Measurements from ENCODE around the gene SCYGR7. TPM values are rescaled to one million over a fixed set of nuclear protein-coding genes. Genes with fewer than 3 reads are reported as not detected.

Gene SCYGR7
- total RNA-seq = not detected

DNA sequence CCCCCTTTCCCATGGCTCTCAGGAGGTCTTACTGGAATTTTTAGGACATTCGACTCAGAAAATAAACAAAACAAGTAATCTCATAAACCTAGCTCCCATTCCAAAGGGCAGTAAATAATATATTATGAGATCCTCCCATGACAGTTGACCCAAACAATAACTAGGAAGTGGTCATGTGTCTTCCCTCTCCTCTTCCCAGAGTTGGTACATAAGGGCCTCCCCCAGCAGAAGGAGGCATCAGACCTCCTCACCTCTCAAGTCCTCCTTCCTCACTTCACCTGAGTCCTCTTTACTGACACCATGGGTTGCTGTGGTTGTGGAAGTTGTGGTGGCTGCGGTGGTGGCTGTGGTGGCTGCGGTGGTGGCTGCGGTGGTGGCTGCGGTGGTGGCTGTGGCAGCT is at the start of gene SCYGR7:
Gene SCYGR7 (plus strand): TSS at position 301 of the 400 bp plus-strand sequence. CDS start 0 bp downstream, at position 301.
- DNase-seq (no peak), ATAC-seq (ENCODE audit: low read depth) (no peak)
- H3K4me1 Mint-ChIP-seq = no peaks in the 10 kb centered on the region
- H3K9me3 Mint-ChIP-seq = no peaks in the 10 kb centered on the region
- no peak within 1 kb of the TSS for H3K4me3 Mint-ChIP-seq
- no peaks in the 10 kb centered on the region for H3K36me3 Mint-ChIP-seq
- H3K27ac Mint-ChIP-seq = no peak within 1 kb of the TSS
- peaks cover 4% of the 10 kb centered on the region for H3K27me3 Mint-ChIP-seq
- POLR2A ChIA-PET = no interaction called here

DNA sequence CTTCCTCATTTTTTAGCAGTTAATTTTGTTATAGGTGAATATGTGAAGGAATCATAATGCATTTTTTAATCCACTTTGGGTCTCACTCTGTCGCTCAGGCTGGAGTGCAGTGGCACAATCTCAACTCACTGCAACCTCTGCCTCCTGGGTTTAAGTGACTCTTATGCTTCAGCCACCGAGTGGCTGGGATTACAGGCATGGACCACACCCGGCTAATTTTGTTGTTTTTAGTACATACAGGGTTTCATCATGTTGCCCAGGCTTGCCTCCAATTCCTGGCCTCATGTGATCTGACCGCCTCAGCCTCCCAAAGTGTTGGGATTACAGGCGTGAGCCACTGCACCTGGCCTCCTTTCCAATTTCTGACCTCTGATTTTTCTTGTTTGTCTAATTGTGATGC is 43.9 kb upstream of the SCYGR7 start:
- no peak overlapping the region for H3K4me3 Mint-ChIP-seq
- H3K27me3 Mint-ChIP-seq = peaks cover 6% of the 10 kb centered on the region
- ATAC-seq (ENCODE audit: low read depth) (no peak), DNase-seq (no peak)
- H3K9me3 Mint-ChIP-seq = peaks cover 1% of the 10 kb centered on the region
- H3K27ac Mint-ChIP-seq = no peak overlapping the region
- no peaks in the 10 kb centered on the region for H3K4me1 Mint-ChIP-seq
- no peaks in the 10 kb centered on the region for H3K36me3 Mint-ChIP-seq
- POLR2A ChIA-PET = no interaction called here

DNA sequence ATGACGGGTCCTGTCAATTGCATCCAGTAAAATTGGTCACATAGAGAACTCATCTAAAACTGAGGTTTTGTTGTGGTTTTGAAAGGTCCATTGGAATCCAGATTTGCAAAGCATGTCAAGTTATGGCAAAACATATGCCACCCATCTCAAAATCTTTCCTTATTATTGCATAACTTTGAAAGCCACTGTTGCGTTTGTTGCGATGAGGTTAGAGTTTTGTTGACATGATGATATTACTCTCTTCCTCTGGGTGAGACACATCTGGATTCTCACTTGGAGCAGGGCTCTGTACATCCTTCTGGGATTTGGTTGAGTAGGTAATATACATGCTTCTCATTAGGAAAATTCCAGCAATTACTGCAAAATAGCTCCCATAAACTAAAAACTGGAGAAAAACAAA is 40.9 kb upstream of the SCYGR7 start:
- H3K9me3 Mint-ChIP-seq = no peaks in the 10 kb centered on the region
- H3K27me3 Mint-ChIP-seq = peaks cover 17% of the 10 kb centered on the region
- H3K4me1 Mint-ChIP-seq = no peaks in the 10 kb centered on the region
- H3K4me3 Mint-ChIP-seq = no peak overlapping the region
- H3K27ac Mint-ChIP-seq = no peak overlapping the region
- DNase-seq = no peak
- ATAC-seq (ENCODE audit: low read depth) = no peak
- POLR2A ChIA-PET = no interaction called here
- no peaks in the 10 kb centered on the region for H3K36me3 Mint-ChIP-seq

DNA sequence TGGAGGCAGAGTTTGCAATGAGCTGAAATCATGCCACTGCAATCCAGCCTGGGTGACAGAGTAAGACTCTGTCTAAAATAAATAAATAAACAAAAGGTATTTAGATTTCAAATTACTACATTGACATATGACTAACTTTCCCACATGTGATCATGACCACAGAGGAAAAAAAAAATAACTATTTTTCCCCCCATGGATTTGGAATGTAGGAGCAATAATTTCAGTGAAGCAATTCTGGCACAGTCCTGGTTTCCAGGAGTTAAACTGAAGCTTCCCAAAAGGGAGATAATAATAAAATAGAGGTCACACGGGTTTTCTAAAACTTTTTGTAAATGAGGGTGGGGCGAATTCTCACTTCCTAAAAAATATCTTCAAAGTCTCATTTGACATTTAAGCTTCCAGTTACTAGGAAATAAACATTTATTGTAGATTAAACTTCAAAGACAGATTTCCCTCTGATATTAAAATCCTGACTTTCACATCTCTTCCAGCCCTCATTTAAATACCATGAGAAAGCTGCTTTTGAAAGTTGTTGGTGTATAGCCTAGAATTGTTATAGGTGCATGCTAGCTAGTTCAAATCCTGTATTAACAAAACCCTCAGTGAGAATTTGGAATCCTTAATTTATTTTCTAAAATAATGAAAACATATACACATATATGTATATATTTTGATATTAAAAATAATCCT is 31.0 kb upstream of the SCYGR7 start:
- Mint-ChIP-seq H3K36me3 (no peaks in the 10 kb centered on the region), H3K4me1 (no peaks in the 10 kb centered on the region), H3K27me3 (peaks cover 14% of the 10 kb centered on the region), H3K4me3 (no peak overlapping the region), H3K9me3 (no peaks in the 10 kb centered on the region), H3K27ac (no peak overlapping the region)
- POLR2A ChIA-PET = no interaction called here
- no peak for ATAC-seq (ENCODE audit: low read depth)
- no peak for DNase-seq

DNA sequence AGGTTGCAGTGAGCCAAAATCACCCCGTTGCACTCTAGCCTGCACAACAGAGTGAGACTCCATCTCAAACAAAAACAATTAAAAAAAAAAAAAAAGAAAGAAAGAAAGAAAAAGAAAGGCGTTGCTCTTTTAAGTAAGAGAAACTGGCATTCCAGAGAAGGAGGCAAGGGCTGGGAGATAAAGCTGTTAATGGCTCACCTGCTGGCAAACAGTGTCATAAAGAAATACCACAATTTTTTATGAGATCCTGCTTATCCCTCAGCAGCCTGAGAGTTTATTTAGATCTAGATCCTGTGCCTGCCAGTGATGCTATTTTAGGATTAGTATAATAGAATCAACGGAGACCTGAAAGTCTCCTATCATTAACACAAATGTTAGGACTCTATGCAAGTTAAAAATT is 26.6 kb upstream of the SCYGR7 start:
- Mint-ChIP-seq H3K27ac (no peak overlapping the region), H3K36me3 (no peaks in the 10 kb centered on the region), H3K4me3 (no peak overlapping the region), H3K9me3 (no peaks in the 10 kb centered on the region), H3K4me1 (no peaks in the 10 kb centered on the region), H3K27me3 (peaks cover 4% of the 10 kb centered on the region)
- ATAC-seq (ENCODE audit: low read depth) (no peak), DNase-seq (no peak)
- POLR2A ChIA-PET = no interaction called here

DNA sequence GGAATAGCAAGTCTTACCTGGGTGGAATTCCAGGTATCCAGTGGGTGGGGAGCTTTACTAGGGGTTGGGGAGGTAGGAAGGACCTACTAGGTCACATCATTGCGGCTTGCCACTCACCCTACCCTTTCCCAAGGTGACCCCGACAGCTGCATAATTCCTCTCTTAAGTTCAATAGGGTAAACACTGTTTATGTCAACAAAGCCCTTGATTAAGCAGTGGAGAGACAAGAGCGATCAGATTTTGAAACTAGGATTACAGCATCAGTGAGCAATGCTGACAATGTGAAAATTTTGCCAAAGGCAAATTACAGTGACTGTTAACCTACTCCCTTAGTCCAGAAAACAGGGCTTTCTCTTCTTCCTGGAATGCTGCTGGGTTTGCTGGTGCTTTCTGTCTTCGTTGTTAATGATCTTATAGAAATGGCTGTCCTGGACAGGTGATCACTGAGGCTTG is 24.8 kb upstream of the SCYGR7 start:
- no peak overlapping the region for H3K27ac Mint-ChIP-seq
- H3K9me3 Mint-ChIP-seq = no peaks in the 10 kb centered on the region
- H3K36me3 Mint-ChIP-seq = no peaks in the 10 kb centered on the region
- POLR2A ChIA-PET = interaction anchor here (0.6 kb wide), 1 partner anchor 1584 kb away, joined by 3 read pairs; no protein-coding TSS in a partner anchor
- DNase-seq (no peak), ATAC-seq (ENCODE audit: low read depth) (no peak)
- H3K4me1 Mint-ChIP-seq = no peaks in the 10 kb centered on the region
- peaks cover 1% of the 10 kb centered on the region for H3K27me3 Mint-ChIP-seq
- H3K4me3 Mint-ChIP-seq = no peak overlapping the region

GRCh38 chr2:227703961-227704360 is 24.2 kb upstream of the SCYGR7 start:
- Mint-ChIP-seq H3K9me3 (no peaks in the 10 kb centered on the region), H3K4me3 (no peak overlapping the region), H3K27ac (no peak overlapping the region), H3K36me3 (no peaks in the 10 kb centered on the region), H3K4me1 (no peaks in the 10 kb centered on the region), H3K27me3 (no peaks in the 10 kb centered on the region)
- POLR2A ChIA-PET = no interaction called here
- no peak for ATAC-seq (ENCODE audit: low read depth)
- no peak for DNase-seq

- Mint-ChIP-seq H3K27ac (no peak overlapping the region), H3K9me3 (no peaks in the 10 kb centered on the region), H3K36me3 (no peaks in the 10 kb centered on the region), H3K4me1 (no peaks in the 10 kb centered on the region), H3K4me3 (no peak overlapping the region), H3K27me3 (no peaks in the 10 kb centered on the region)
- POLR2A ChIA-PET = no interaction called here
- DNase-seq (no peak), ATAC-seq (ENCODE audit: low read depth) (no peak)
Observed at GRCh38 chr2:227706859-227707258, 21.3 kb upstream of the SCYGR7 start.

DNA sequence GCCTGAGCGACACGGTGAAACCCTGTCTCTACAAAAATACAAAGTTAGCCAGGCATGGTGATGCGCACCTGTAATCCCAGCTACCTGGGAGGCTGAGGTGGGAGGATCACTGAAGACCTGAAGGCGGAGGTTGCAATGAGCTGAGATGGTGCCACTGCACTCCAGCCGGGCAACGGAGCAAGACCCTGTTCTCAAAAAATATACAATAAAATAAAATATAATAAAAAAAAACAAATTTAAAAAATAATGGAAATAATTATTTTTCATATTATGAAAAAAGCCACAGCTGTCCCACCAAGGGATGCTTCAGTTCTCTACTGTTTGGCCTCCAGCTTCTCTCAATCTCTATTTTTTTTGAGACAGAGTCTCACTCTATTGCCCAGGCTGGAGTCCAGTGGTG is 20.7 kb upstream of the SCYGR7 start:
- Mint-ChIP-seq H3K9me3 (no peaks in the 10 kb centered on the region), H3K27me3 (peaks cover 3% of the 10 kb centered on the region), H3K4me3 (no peak overlapping the region), H3K36me3 (no peaks in the 10 kb centered on the region), H3K27ac (no peak overlapping the region), H3K4me1 (no peaks in the 10 kb centered on the region)
- ATAC-seq (ENCODE audit: low read depth) (no peak), DNase-seq (no peak)
- POLR2A ChIA-PET = no interaction called here

DNA sequence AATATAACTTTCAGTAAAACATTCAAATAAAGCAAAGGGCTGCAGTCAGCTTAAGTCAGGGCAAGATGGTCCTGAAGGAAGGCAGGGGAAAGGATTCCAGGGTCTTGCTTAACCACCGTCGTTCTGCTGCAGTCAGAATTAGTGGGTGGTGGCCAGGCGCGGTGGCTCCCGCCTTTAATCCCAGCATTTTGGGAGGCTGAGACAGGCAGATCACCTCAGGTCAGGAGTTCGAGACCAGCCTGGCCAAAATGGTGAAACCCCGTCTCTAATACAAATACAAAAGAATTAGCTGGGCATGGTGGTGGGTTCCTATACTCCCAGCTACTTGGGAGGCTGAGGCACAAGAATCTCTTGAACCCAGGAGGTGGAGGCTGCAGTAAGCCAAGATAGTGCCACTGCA is 17.1 kb upstream of the SCYGR7 start:
- Mint-ChIP-seq H3K9me3 (no peaks in the 10 kb centered on the region), H3K27ac (no peak overlapping the region), H3K4me1 (no peaks in the 10 kb centered on the region), H3K27me3 (peaks cover 12% of the 10 kb centered on the region), H3K36me3 (no peaks in the 10 kb centered on the region), H3K4me3 (no peak overlapping the region)
- DNase-seq (no peak), ATAC-seq (ENCODE audit: low read depth) (no peak)
- POLR2A ChIA-PET = no interaction called here

GRCh38 chr2:227713291-227713690 is 14.8 kb upstream of the SCYGR7 start:
- no peak overlapping the region for H3K4me3 Mint-ChIP-seq

DNA sequence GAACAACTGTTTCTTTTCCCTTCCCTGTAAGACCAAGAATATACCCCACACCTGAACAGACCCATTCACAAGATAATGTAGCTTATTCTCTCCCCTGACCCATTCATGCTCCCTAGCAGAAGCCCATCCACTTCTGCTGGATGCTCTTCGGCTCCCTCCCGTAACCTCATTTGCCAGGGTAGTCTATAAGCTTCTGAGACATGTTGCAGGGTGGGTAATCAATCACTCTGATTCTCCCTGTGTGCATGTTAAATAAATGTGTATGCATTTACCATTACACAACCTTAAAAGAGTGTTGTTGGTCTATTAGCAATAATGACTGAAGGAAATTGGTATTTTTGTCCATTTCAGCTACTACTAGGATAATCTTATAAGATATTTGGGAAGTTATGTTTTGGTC is 11.6 kb upstream of the SCYGR7 start:
- Mint-ChIP-seq H3K4me1 (no peaks in the 10 kb centered on the region), H3K9me3 (no peaks in the 10 kb centered on the region), H3K36me3 (no peaks in the 10 kb centered on the region), H3K4me3 (no peak overlapping the region), H3K27me3 (peaks cover 39% of the 10 kb centered on the region), H3K27ac (no peak overlapping the region)
- POLR2A ChIA-PET = no interaction called here
- ATAC-seq (ENCODE audit: low read depth) (no peak), DNase-seq (no peak)

More at GRCh38 chr2:227713291-227713690, 14.8 kb upstream of the SCYGR7 start:
- H3K4me1 Mint-ChIP-seq = no peaks in the 10 kb centered on the region
- no peaks in the 10 kb centered on the region for H3K36me3 Mint-ChIP-seq
- no peaks in the 10 kb centered on the region for H3K9me3 Mint-ChIP-seq
- POLR2A ChIA-PET = no interaction called here
- H3K27ac Mint-ChIP-seq = no peak overlapping the region
- H3K27me3 Mint-ChIP-seq = peaks cover 30% of the 10 kb centered on the region
- DNase-seq = no peak
- ATAC-seq (ENCODE audit: low read depth) = no peak

DNA sequence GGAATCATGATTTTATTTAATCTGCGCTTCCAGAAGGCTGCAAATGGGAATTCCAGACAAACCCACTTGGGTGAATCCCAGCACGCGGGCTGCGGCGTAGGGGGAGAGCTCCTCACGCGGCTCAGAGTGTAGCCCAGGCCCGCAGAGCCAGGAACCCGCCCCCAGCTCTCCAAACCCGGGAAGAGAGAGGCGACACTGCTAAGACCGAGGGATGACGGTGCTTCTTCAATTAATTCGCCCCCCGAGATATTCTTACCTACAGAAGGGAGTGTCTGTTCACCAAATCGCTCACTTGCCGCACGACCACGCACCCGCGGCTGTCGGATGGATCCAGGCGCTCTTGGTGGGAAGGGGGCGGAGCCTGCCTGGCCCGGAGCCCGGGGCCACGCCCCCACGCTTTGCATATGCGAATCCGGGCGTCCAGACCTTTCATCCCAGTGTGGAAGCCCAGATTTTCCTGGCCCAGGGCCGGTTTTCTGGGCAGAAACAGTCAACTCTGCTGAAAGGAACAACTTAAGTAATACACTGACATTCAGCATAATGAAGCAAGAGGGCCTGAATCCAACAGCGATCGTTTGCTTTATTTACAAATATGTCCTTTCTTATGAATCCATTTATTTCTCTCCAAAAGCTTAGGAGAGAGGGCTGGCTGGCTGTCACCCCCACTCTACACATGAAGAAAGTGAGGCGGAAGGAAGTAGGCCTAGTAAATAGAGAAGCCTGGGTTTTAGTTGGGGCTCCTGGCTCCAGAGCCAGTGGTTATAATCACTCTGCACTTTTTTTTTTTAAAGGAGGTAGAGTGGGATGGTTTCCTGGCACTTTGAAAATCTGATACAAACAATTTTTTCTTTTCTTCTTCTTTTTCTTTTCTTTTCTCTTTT is 10.2 kb upstream of the SCYGR7 start, which contains the start of gene SLC19A3:
Gene SLC19A3 (minus strand): TSS at position 342 of the 881 bp plus-strand sequence. CDS start 15,710 bp downstream, outside the sequence.
- Mint-ChIP-seq H3K4me3 (no peak within 1 kb of the TSS), H3K27ac (no peak within 1 kb of the TSS), H3K36me3 (no peaks in the 10 kb centered on the region), H3K27me3 (peaks cover 38% of the 10 kb centered on the region), H3K4me1 (no peaks in the 10 kb centered on the region), H3K9me3 (no peaks in the 10 kb centered on the region)
- POLR2A ChIA-PET = no interaction called here
- no peak for ATAC-seq (ENCODE audit: low read depth)
- no peak for DNase-seq

DNA sequence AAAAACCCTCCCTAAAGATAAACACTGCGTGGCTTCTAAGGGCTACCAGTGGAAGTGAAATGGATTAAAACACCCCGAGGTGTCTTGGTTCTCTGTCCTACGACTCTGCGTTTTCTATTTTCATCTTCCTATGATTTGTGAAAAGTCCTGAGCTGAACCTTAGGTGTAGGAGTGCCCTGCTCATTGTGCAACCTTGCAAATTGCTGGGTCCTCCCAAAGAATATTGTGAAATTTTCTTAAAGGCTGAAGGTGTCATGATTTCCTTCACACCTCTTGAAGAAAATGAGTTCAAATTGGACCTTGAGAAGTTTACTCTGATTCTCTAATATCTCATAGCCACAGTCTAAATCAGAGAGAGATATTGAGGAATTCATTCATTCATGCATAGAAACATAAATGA is 8.5 kb upstream of the SCYGR7 start:
- Mint-ChIP-seq H3K36me3 (no peaks in the 10 kb centered on the region), H3K4me1 (no peaks in the 10 kb centered on the region), H3K4me3 (no peak overlapping the region), H3K27ac (no peak overlapping the region), H3K27me3 (peaks cover 32% of the 10 kb centered on the region), H3K9me3 (no peaks in the 10 kb centered on the region)
- POLR2A ChIA-PET = no interaction called here
- no peak for ATAC-seq (ENCODE audit: low read depth)
- DNase-seq = no peak

Measured in activated naive CD8-positive, alpha-beta T cell treated with anti-CD3 and anti-CD28 coated beads, Interleukin-2, amount 10 ng/mL, durations not matched to agents 7 days and 5 days (primary cell).